Kidney epithelial cell (primary cell): Measurements from ENCODE around the gene SKA1. TPM values are rescaled to one million over a fixed set of nuclear protein-coding genes. Genes with fewer than 3 reads are reported as not detected.
"Not testable (repeated sequence)": the region's sequence is repeated elsewhere in the genome, so short reads cannot be mapped to it uniquely, and the experiment has no call there.

Experiments
- DNase-seq: peaks from one replicate; pipeline ENCODE4 v3.0.0-alpha.2; 2010; ENCODE audit warnings: low read depth
- H3K27me3 ChIP-seq: 2 replicates; pipeline ENCODE4 v1.6.0; 2011; ENCODE audit warnings: low read length; ENCODE audit not compliant: control insufficient read depth, insufficient read depth
- H3K36me3 ChIP-seq: 2 replicates; pipeline ENCODE4 v1.5.1; 2011; ENCODE audit warnings: low read length; ENCODE audit not compliant: control insufficient read depth, insufficient read depth
- H3K4me3 ChIP-seq: 2 replicates; pipeline ENCODE4 v1.5.1; 2011; ENCODE audit warnings: low read depth, mild to moderate bottlenecking, control low read depth, low read length
- total RNA-seq: library from RNA; depleted of rRNA; stranded (reverse); fragments of >200 nt; gene quantifications from 2 replicates; pipeline ENCODE4 v1.2.3, GENCODE V29; 2015
- TF ChIP-seq, protein P1 (sequence below): IDR thresholded peaks from 2 replicates; pipeline ENCODE4 v1.5.1; 2011; ENCODE audit warnings: mild to moderate bottlenecking, moderate library complexity, low read length, control low read depth, inconsistent platforms; ENCODE audit not compliant: insufficient read depth, poor library complexity, severe bottlenecking

Gene SKA1
- total RNA-seq, 1 donor from 2014 or later = 5.1 TPM

GRCh38 chr18:50424877-50425690 is 50.2 kb downstream of the SKA1 start:
- no peak for DNase-seq
- Histone ChIP-seq H3K4me3 (no peak overlapping the region), H3K27me3 (no peaks in the 10 kb centered on the region)

GRCh38 chr18:50427896-50428295 is 53.0 kb downstream of the SKA1 start:
- DNase-seq = no peak

More at GRCh38 chr18:50424877-50425690, 50.2 kb downstream of the SKA1 start:
- no peaks in the 10 kb centered on the region for H3K36me3 ChIP-seq
- TF ChIP-seq, protein P1, sequence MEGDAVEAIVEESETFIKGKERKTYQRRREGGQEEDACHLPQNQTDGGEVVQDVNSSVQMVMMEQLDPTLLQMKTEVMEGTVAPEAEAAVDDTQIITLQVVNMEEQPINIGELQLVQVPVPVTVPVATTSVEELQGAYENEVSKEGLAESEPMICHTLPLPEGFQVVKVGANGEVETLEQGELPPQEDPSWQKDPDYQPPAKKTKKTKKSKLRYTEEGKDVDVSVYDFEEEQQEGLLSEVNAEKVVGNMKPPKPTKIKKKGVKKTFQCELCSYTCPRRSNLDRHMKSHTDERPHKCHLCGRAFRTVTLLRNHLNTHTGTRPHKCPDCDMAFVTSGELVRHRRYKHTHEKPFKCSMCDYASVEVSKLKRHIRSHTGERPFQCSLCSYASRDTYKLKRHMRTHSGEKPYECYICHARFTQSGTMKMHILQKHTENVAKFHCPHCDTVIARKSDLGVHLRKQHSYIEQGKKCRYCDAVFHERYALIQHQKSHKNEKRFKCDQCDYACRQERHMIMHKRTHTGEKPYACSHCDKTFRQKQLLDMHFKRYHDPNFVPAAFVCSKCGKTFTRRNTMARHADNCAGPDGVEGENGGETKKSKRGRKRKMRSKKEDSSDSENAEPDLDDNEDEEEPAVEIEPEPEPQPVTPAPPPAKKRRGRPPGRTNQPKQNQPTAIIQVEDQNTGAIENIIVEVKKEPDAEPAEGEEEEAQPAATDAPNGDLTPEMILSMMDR = no peak

DNA sequence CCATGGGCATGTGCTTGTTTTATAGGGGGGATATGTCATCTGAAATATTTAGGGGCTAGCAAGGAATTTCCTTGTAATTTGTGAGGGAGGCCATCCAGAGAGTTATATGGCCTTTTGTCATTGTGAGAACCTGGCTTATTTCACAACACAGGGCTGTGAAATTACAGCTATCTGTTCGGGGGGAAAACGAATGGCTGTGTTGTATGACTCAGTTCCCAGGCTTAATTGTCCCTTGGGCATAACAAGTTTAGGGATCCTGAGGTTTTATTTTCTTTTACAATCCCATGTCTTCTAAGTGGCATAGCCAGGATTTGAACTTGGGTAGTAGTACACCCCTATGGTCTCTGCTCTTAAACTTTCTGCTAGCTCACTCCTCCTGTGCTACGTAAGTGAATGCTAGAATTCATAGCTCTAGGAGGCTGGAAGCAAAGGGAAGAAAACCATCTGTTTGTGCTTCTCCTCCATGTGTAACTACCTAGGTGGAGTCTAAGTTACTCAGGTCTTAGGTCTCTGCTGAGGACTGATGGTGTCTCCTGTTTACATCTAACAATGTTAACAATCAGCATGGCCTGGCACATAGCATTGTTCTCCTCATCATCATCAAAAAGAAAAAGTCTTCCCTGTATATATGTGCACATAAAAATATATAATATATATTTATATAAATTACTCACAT is 53.8 kb downstream of the SKA1 start:
- H3K36me3 ChIP-seq = no peaks in the 10 kb centered on the region
- DNase-seq = no peak
- TF ChIP-seq, protein P1 = peak; percentile 1
- no peaks in the 10 kb centered on the region for H3K27me3 ChIP-seq
- no peak overlapping the region for H3K4me3 ChIP-seq

More at GRCh38 chr18:50427896-50428295, 53.0 kb downstream of the SKA1 start:
- TF ChIP-seq, protein P1 = no peak
- Histone ChIP-seq H3K27me3 (no peaks in the 10 kb centered on the region), H3K4me3 (no peak overlapping the region), H3K36me3 (no peaks in the 10 kb centered on the region)

- Histone ChIP-seq H3K27me3 (no peaks in the 10 kb centered on the region), H3K4me3 (no peak overlapping the region), H3K36me3 (no peaks in the 10 kb centered on the region)
- no peak for DNase-seq
- TF ChIP-seq, protein P1 = peak; percentile 42
These were observed 54.5 kb downstream of the SKA1 start for GRCh38 chr18:50429207-50429948.

GRCh38 chr18:50432915-50433314 is 58.1 kb downstream of the SKA1 start:
- Histone ChIP-seq H3K27me3 (no peaks in the 10 kb centered on the region), H3K36me3 (no peaks in the 10 kb centered on the region), H3K4me3 (no peak overlapping the region)
- TF ChIP-seq, protein P1 = no peak
- DNase-seq = no peak

DNA sequence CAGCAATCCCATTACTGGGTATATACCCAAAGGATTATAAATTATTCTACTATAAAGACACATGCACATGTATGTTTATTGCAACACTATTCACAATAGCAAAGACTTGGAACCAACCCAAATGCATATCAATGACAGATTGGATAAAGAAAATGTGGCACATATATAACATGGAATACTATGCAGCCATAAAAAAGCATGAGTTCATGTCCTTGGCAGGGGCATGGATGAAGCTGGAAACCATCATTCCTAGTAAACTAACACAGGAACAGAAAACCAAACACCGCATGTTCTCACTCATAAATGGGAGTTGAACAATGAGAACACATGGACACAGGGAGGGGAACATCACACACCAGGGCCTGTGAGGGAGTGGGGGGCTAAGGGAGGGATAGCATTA is 61.9 kb downstream of the SKA1 start:
- not testable (repeated sequence) for DNase-seq, H3K4me3 ChIP-seq, H3K27me3 ChIP-seq, H3K36me3 ChIP-seq
